ENCODE results near the gene BEST4.
"Not testable (repeated sequence)": the region's sequence is repeated elsewhere in the genome, so short reads cannot be mapped to it uniquely, and the experiment has no call there.

The BEST4 gene

GRCh38 chr1:44801491-44802305 is 13.7 kb upstream of the BEST4 start:
- peak; percentile 34 for DNase-seq

- peak; percentile 98 for DNase-seq
These were observed 12.0 kb upstream of the BEST4 start, which contains the start of gene PLK3 for GRCh38 chr1:44799770-44800584. Gene PLK3, plus strand, starts transcription at chr1:44800377. Its CDS starts 87 bp downstream, at chr1:44800464.

GRCh38 chr1:44798481-44799365 is 10.8 kb upstream of the BEST4 start:
- DNase-seq, result peak; percentile 23

GRCh38 chr1:44797886-44798285 is 9.9 kb upstream of the BEST4 start:
- DNase-seq, result not testable (repeated sequence)

GRCh38 chr1:44792736-44793502 is 4.9 kb upstream of the BEST4 start:
- DNase-seq, result no peak

- peak; percentile 39 for DNase-seq
These were observed 3.2 kb upstream of the BEST4 start for GRCh38 chr1:44790968-44791801.

GRCh38 chr1:44787506-44787905 is 464 bp downstream of the BEST4 start:
- no peak for DNase-seq

- DNase-seq, result peak; percentile 28
These were observed 1.0 kb downstream of the BEST4 start for GRCh38 chr1:44786841-44787426.

GRCh38 chr1:44786138-44786840 is 1.7 kb downstream of the BEST4 start:
- peak; percentile 73 for DNase-seq

- no peak for DNase-seq
These were observed 2.4 kb downstream of the BEST4 start for GRCh38 chr1:44785501-44786137.

- no peak for DNase-seq
These were observed 3.0 kb downstream of the BEST4 start for GRCh38 chr1:44785029-44785380.

GRCh38 chr1:44784094-44785028 is 3.6 kb downstream of the BEST4 start:
- DNase-seq, result no peak

- no peak for DNase-seq
These were observed 4.3 kb downstream of the BEST4 start for GRCh38 chr1:44783697-44784093.

GRCh38 chr1:44780583-44781121 is 7.3 kb downstream of the BEST4 start:
- DNase-seq, result no peak

- no peak for DNase-seq
These were observed 9.0 kb downstream of the BEST4 start for GRCh38 chr1:44778705-44779576.

- no peak for DNase-seq
These were observed 9.9 kb downstream of the BEST4 start for GRCh38 chr1:44777969-44778635.

- no peak for DNase-seq
These were observed 10.4 kb downstream of the BEST4 start for GRCh38 chr1:44777547-44777946.

All from left hindlimb (tissue), 1 donor.